H1 (cell line): ENCODE results near the gene SPOCK1. TPM values are rescaled to one million over a fixed set of nuclear protein-coding genes. Genes with fewer than 3 reads are reported as not detected.

Experiments
- CTCF ChIA-PET: fragments of 300-600 bp; sonication (Branson Sonifier 250); formaldehyde crosslinking; loops from one replicate; lab custom pipeline; 2021; ENCODE audit not compliant: partially characterized antibody; lab: Charles Lee
- POLR2A ChIA-PET: fragments of 300-600 bp; sonication (Branson Sonifier 250); formaldehyde crosslinking; loops from one replicate; lab custom pipeline; 2021; ENCODE audit warnings: inconsistent platforms; ENCODE audit not compliant: partially characterized antibody; lab: Charles Lee
- DNase-seq, 2 experiments: peaks; one replicate each; pipeline versions ENCODE4 v3.0.0 to v3.0.0-alpha.2; 2010 to 2022; ENCODE audit warnings: low spot score in 2 of 2, low read depth in 1 of 2, mixed read lengths in 1 of 2
- FAIRE-seq: peaks from 2 replicates; lab custom pipeline; 2011; peaks lifted over from hg19 to GRCh38; lab: Jason Lieb, UNC
- H2AFZ ChIP-seq: 2 replicates; pipeline ENCODE4 v1.8.1; 2012; ENCODE audit warnings: low read length, inconsistent platforms
- H2AK5ac ChIP-seq: 2 replicates; pipeline ENCODE4 v1.6.1; 2013; ENCODE audit warnings: low read depth, low read length
- H2BK120ac ChIP-seq: replicated peaks from 2 replicates; pipeline ENCODE3; 2013; ENCODE audit warnings: low read depth, low read length, inconsistent platforms
- H2BK12ac ChIP-seq: 2 replicates; pipeline ENCODE4 v1.6.1; 2013; ENCODE audit warnings: low read depth, low read length
- H2BK15ac ChIP-seq: 2 replicates; pipeline ENCODE4 v1.6.1; 2013; ENCODE audit warnings: low read length
- H2BK20ac ChIP-seq: 2 replicates; pipeline ENCODE4 v1.6.1; 2013; ENCODE audit warnings: low read length
- H2BK5ac ChIP-seq: 2 replicates; pipeline ENCODE4 v1.6.1; 2013; ENCODE audit warnings: low read depth, low read length
- H3K14ac ChIP-seq: 2 replicates; pipeline ENCODE4 v1.6.1; 2013; ENCODE audit warnings: inconsistent platforms; ENCODE audit not compliant: insufficient read length
- H3K18ac ChIP-seq: 2 replicates; pipeline ENCODE4 v1.6.1; 2013; ENCODE audit warnings: low read length; ENCODE audit errors: extremely low read depth
- H3K23ac ChIP-seq: 2 replicates; pipeline ENCODE4 v1.6.1; 2013; ENCODE audit warnings: inconsistent platforms; ENCODE audit not compliant: insufficient read length
- H3K23me2 ChIP-seq: 2 replicates; pipeline ENCODE4 v1.6.1; 2013; ENCODE audit warnings: low read depth, low read length
- H3K27ac ChIP-seq: 2 replicates; pipeline ENCODE4 v1.6.1; 2011; ENCODE audit warnings: low read depth, low read length, inconsistent platforms
- H3K27me3 ChIP-seq, 4 experiments: replicated peaks in 1 of 4; 1 replicate in 1 of 4; 2 replicates in 3 of 4; pipeline versions ENCODE4 v1.6.1 to v1.8.1; 2011 to 2013; ENCODE audit warnings: low read length in 3 of 4, mild to moderate bottlenecking in 3 of 4, inconsistent platforms in 2 of 4, mixed read lengths in 2 of 4, moderate library complexity in 1 of 4; ENCODE audit not compliant: control insufficient read depth in 3 of 4, insufficient read depth in 3 of 4; ENCODE audit errors: extremely low read depth in 1 of 4
- H3K36me3 ChIP-seq, 4 experiments: 2 replicates each; pipeline versions ENCODE4 v1.6.1 to v1.8.1; 2011 to 2013; ENCODE audit warnings: mild to moderate bottlenecking in 4 of 4, low read length in 3 of 4, moderate library complexity in 2 of 4, control low read depth in 1 of 4, inconsistent platforms in 1 of 4; ENCODE audit not compliant: insufficient read depth in 4 of 4, control insufficient read depth in 2 of 4
- H3K4ac ChIP-seq: replicated peaks from 2 replicates; pipeline ENCODE3; 2013; ENCODE audit warnings: low read length, low read depth, mixed read lengths, inconsistent platforms; ENCODE audit not compliant: insufficient read length
- H3K4me1 ChIP-seq, 4 experiments: replicated peaks in 1 of 4; 1 replicate in 1 of 4; 2 replicates in 3 of 4; pipeline versions ENCODE4 v1.6.1 to v1.8.1; 2011 to 2013; ENCODE audit warnings: low read length in 3 of 4, inconsistent platforms in 2 of 4, mixed read lengths in 1 of 4; ENCODE audit not compliant: insufficient read depth in 4 of 4, control insufficient read depth in 3 of 4
- H3K4me2 ChIP-seq, 2 experiments: 2 replicates each; pipeline versions ENCODE4 v1.6.1 to v1.8.1; 2011 to 2013; ENCODE audit warnings: low read depth in 2 of 2, low read length in 2 of 2, control low read depth in 1 of 2, inconsistent platforms in 1 of 2, mild to moderate bottlenecking in 1 of 2; ENCODE audit not compliant: insufficient read depth in 1 of 2
- H3K4me3 ChIP-seq, 4 experiments: fragments of 200-600, 300-600 bp in 1 of 4; sonication (generic), shearing (Covaris generic), sonication (Bioruptor Twin) in 1 of 4; 2 replicates each; pipeline versions ENCODE4 v1.5.1 to v1.8.1; 2011 to 2016; ENCODE audit warnings: low read length in 4 of 4, low read depth in 3 of 4, control low read depth in 2 of 4, inconsistent platforms in 2 of 4, mild to moderate bottlenecking in 2 of 4, mixed read lengths in 1 of 4, moderate library complexity in 1 of 4; ENCODE audit not compliant: insufficient read depth in 2 of 4; ENCODE audit errors: extremely low read depth in 1 of 4
- H3K56ac ChIP-seq: replicated peaks from 2 replicates; pipeline ENCODE3; 2013; ENCODE audit warnings: low read depth, mild to moderate bottlenecking, mixed read lengths, low read length, inconsistent platforms; ENCODE audit not compliant: insufficient read length
- H3K79me1 ChIP-seq: 2 replicates; pipeline ENCODE4 v1.6.1; 2013; ENCODE audit warnings: low read depth, low read length, control low read depth
- H3K79me2 ChIP-seq, 2 experiments: 2 replicates each; pipeline versions ENCODE4 v1.6.1 to v1.8.1; 2012 to 2013; ENCODE audit warnings: low read length in 2 of 2, mild to moderate bottlenecking in 2 of 2, inconsistent platforms in 1 of 2; ENCODE audit not compliant: insufficient read depth in 2 of 2, control insufficient read depth in 1 of 2
- H3K9ac ChIP-seq, 4 experiments: replicated peaks in 1 of 4; 1 replicate in 1 of 4; 2 replicates in 3 of 4; pipeline versions ENCODE4 v1.6.1 to v1.8.1; 2011 to 2013; ENCODE audit warnings: low read depth in 3 of 4, low read length in 3 of 4, control low read depth in 2 of 4, mild to moderate bottlenecking in 2 of 4, moderate library complexity in 2 of 4, inconsistent platforms in 1 of 4; ENCODE audit errors: extremely low read depth in 1 of 4
- H3K9me3 ChIP-seq, 2 experiments: 2 replicates each; pipeline versions ENCODE4 v1.6.1 to v1.8.1; 2012 to 2013; ENCODE audit warnings: mild to moderate bottlenecking in 2 of 2, moderate library complexity in 2 of 2, control low read depth in 1 of 2, inconsistent platforms in 1 of 2, low read depth in 1 of 2, low read length in 1 of 2, mixed read lengths in 1 of 2; ENCODE audit not compliant: insufficient read depth in 2 of 2
- H4K20me1 ChIP-seq, 2 experiments: replicated peaks in 1 of 2; 2 replicates each; pipeline versions ENCODE3 to v1.8.1; 2011 to 2013; ENCODE audit warnings: inconsistent platforms in 2 of 2, low read length in 2 of 2, mild to moderate bottlenecking in 1 of 2; ENCODE audit not compliant: insufficient read depth in 2 of 2, control insufficient read depth in 1 of 2
- H4K5ac ChIP-seq: 2 replicates; pipeline ENCODE4 v1.6.1; 2013; ENCODE audit warnings: low read length, low read depth, mixed read lengths, inconsistent platforms; ENCODE audit not compliant: insufficient read length
- H4K8ac ChIP-seq: 2 replicates; pipeline ENCODE4 v1.8.0; 2013; ENCODE audit warnings: mild to moderate bottlenecking, moderate library complexity, low read length, inconsistent platforms; ENCODE audit not compliant: insufficient read depth; ENCODE audit errors: extremely low read depth
- H4K91ac ChIP-seq: replicated peaks from 2 replicates; pipeline ENCODE3; 2013; ENCODE audit warnings: low read length, mixed read lengths, inconsistent platforms; ENCODE audit not compliant: insufficient read length
- CBX5 ChIP-seq: fragments of 300-800, 300-1000 bp; sonication (generic); IDR thresholded peaks from 2 replicates; pipeline ENCODE4 v1.7.1; 2016; ENCODE audit warnings: antibody characterized with exemption, low read length, low read depth
- CHD2 ChIP-seq: IDR thresholded peaks from 2 replicates; pipeline ENCODE4 v1.6.1; 2012; ENCODE audit warnings: low read length, improper control_type of control experiment
- EGR1 ChIP-seq: IDR thresholded peaks from 2 replicates; pipeline ENCODE4 v1.6.1; 2011; ENCODE audit warnings: low read depth, low read length, borderline replicate concordance
- GTF2F1 ChIP-seq: IDR thresholded peaks from 2 replicates; pipeline ENCODE4 v1.6.1; 2012; ENCODE audit warnings: low read depth, low read length, improper control_type of control experiment, borderline replicate concordance
- HDAC2 ChIP-seq, 2 experiments: fragments of 300-600 bp in 1 of 2; sonication (generic) in 1 of 2; IDR thresholded peaks; 2 replicates each; pipeline ENCODE4 v1.6.1; 2011 to 2012; ENCODE audit warnings: low read depth in 2 of 2, low read length in 2 of 2, mild to moderate bottlenecking in 2 of 2, moderate library complexity in 2 of 2, borderline replicate concordance in 1 of 2, inconsistent platforms in 1 of 2
- JUND ChIP-seq: IDR thresholded peaks from 2 replicates; pipeline ENCODE4 v1.6.1; 2011; ENCODE audit warnings: mild to moderate bottlenecking, improper control_type of control experiment, low read length
- NANOG ChIP-seq: IDR thresholded peaks from 2 replicates; pipeline ENCODE4 v1.6.1; 2011; ENCODE audit warnings: low read length, low read depth, mild to moderate bottlenecking, inconsistent platforms; ENCODE audit not compliant: insufficient read depth, poor library complexity, severe bottlenecking
- RXRA ChIP-seq: IDR thresholded peaks from 2 replicates; pipeline ENCODE4 v1.6.1; 2011; ENCODE audit warnings: low read depth, mild to moderate bottlenecking, low read length, moderate library complexity; ENCODE audit not compliant: insufficient read depth
- SIX5 ChIP-seq: IDR thresholded peaks from 2 replicates; pipeline ENCODE4 v1.6.1; 2011; ENCODE audit warnings: mild to moderate bottlenecking, low read depth, low read length
- TCF12 ChIP-seq: IDR thresholded peaks from 2 replicates; pipeline ENCODE4 v1.6.1; 2011; ENCODE audit warnings: low read depth, mild to moderate bottlenecking, low read length
- YY1 ChIP-seq: IDR thresholded peaks from 2 replicates; pipeline ENCODE4 v1.6.1; 2011; ENCODE audit warnings: low read depth, mild to moderate bottlenecking, low read length
- WGBS, 2 experiments: shearing (Covaris generic) in 1 of 2; methylation state at CpG; one replicate each; pipeline versions ENCODE4 v1.1.6 to v1.1.7; 2013 to 2015; ENCODE audit warnings: low lambda C conversion rate in 2 of 2, mixed read lengths in 2 of 2, inconsistent platforms in 1 of 2, low coverage in 1 of 2, missing lambda C conversion rate in 1 of 2; ENCODE audit not compliant: insufficient replicate concordance in 2 of 2, insufficient coverage in 1 of 2, insufficient read length in 1 of 2; ENCODE audit errors: extremely low coverage in 1 of 2, missing lambda C conversion rate in 1 of 2; 5-methylcytosine and 5-hydroxymethylcytosine counted together
- polyA plus RNA-seq, 7 experiments: library from polyadenylated mRNA; depleted of rRNA in 3 of 7; stranded (reverse) in 5 of 7; unstranded in 2 of 7; fragments of >200 nt in 5 of 7; fragments of 200-250 nt in 2 of 7; gene quantifications; 1 replicate in 5 of 7; 2 replicates in 1 of 7; 4 replicates in 1 of 7; pipeline versions ENCODE4 v1.2.1 to v1.2.3, GENCODE V29; 2011 to 2013; ENCODE audit warnings: missing spikeins in 2 of 7, mixed read lengths in 2 of 7
- total RNA-seq: library from RNA; stranded (reverse); fragmentation: NEBNext Ultra II Directional; extraction: Animal tissue kit (Norgen Biotek cat#: 25700); gene quantifications from 2 replicates; pipeline ENCODE4 v1.2.1, GENCODE V29; 2021
- TF ChIP-seq, protein P1 (sequence below): IDR thresholded peaks from 2 replicates; pipeline ENCODE4 v1.6.1; 2012; ENCODE audit warnings: inconsistent platforms

The SPOCK1 gene
- total and polyA plus RNA-seq, 2 of the 8 experiments (the other 6 are each of a cell fraction or from before 2014, with no cell fraction given), result 6.9 to 18.1 TPM

DNA sequence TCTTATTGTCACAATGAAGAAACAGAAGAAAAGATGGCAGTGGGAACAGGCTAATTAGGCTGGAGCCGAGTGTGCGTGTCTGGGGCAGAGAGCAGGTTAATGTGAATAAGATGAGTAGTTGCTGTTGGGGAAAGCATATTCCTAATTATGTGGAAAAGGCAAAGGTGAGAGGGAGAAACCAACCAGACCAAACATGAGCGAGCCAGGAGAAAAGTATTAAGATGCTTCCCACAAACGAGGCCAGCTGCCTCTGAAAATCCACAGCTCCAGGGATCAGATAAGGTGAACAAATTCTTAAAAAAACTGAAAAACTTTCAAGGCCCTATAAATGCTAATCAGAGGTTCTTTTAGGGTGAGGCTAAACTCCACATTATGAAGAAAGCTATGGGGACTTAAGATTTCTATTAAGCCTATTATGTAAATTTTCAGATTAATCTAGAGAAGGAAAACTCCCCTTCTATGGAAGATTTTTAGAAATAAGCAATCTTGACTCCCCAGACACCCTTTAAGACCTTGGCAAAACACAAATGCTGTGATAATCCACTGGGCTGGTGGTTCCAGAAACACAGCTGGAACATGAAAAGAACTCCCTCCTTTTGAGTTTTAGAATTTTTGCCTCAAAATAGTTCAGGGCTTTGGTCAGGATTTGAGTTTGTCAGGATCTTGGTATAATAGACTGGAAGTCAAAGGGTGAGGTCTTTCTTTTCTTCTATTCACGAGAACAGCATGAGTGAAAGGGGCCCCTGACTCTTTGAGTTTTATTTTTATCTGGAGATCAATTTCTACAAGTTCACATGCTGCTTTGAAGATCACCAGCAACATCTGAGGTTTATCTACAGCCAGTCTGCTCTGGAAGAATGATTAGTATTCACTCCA lies 238.1 kb downstream of the SPOCK1 start:
- H4K5ac ChIP-seq, result no peak overlapping the region
- DNase-seq (no peak), FAIRE-seq (no peak)
- H3K27me3 ChIP-seq, result no peaks in the 10 kb centered on the region
- H3K4me1 ChIP-seq, result no peaks in the 10 kb centered on the region
- 93% methylated on average over 5 of the region's 5 CpGs; no CpG with 5 or more reads in 1 of the 2 experiments for WGBS, 2 experiments
- H3K9ac ChIP-seq, result no peak overlapping the region
- no peak overlapping the region for H3K14ac ChIP-seq
- H3K27ac ChIP-seq, result no peak overlapping the region
- H2BK12ac ChIP-seq, result no peak overlapping the region
- H2BK120ac ChIP-seq, result no peak overlapping the region
- no peak overlapping the region for H3K4me3 ChIP-seq
- H2AFZ ChIP-seq, result no peak overlapping the region
- no peak overlapping the region for H3K56ac ChIP-seq
- H4K20me1 ChIP-seq, result no peaks in the 10 kb centered on the region
- no peak overlapping the region for H2AK5ac ChIP-seq
- CTCF ChIA-PET, result interaction anchor here (0.6 kb wide), 1 partner anchor 12 kb away, joined by 5 read pairs; no protein-coding TSS in a partner anchor
- no peak overlapping the region for H3K4me2 ChIP-seq
- no peak overlapping the region for H3K23ac ChIP-seq
- H3K4ac ChIP-seq, result no peak overlapping the region
- H4K91ac ChIP-seq, result no peak overlapping the region
- no peaks in the 10 kb centered on the region for H3K9me3 ChIP-seq
- no peaks in the 10 kb centered on the region for H3K79me2 ChIP-seq
- no peak overlapping the region for H4K8ac ChIP-seq
- no peaks in the 10 kb centered on the region for H3K23me2 ChIP-seq
- H2BK5ac ChIP-seq, result no peak overlapping the region
- H3K36me3 ChIP-seq, result no peaks in the 10 kb centered on the region
- POLR2A ChIA-PET, result no interaction called here
- H2BK15ac ChIP-seq, result no peak overlapping the region
- no peak overlapping the region for H2BK20ac ChIP-seq
- no peaks in the 10 kb centered on the region for H3K79me1 ChIP-seq
- no peak overlapping the region for H3K18ac ChIP-seq
- TF ChIP-seq CHD2 (no peak), TCF12 (no peak), SIX5 (no peak), RXRA (no peak), NANOG (no peak), YY1 (no peak), CBX5 (no peak), HDAC2 (IDR thresholded peaks at IDR 0.05; ENCODE audit: borderline replicate concordance in 1 of 2, low read depth in 2 of 2, low read length in 2 of 2) (no peak), JUND (no peak), EGR1 (no peak), GTF2F1 (no peak)
- TF ChIP-seq, protein P1, sequence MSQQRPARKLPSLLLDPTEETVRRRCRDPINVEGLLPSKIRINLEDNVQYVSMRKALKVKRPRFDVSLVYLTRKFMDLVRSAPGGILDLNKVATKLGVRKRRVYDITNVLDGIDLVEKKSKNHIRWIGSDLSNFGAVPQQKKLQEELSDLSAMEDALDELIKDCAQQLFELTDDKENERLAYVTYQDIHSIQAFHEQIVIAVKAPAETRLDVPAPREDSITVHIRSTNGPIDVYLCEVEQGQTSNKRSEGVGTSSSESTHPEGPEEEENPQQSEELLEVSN, result no peak
